GM12878 (cell line): Measurements from ENCODE around the gene ADCY1. TPM values are rescaled to one million over a fixed set of nuclear protein-coding genes. Genes with fewer than 3 reads are reported as not detected.

Experiments used
- ATAC-seq: fragments of 200-7000 bp; cut with Tn5 transposase; 3 replicates; pipeline ENCODE4 v1.9.1; 2020; ENCODE audit warnings: mild to moderate bottlenecking, moderate library complexity
- BruUV-seq: library from RNA; stranded (reverse); fragments of 400-500 nt; replicated peaks from 2 replicates; lab custom pipeline; 2021; lab: Mats Ljungman, UMichigan
- CTCF ChIA-PET: fragments of 300-600 bp; sonication (Branson Sonifier 250); formaldehyde crosslinking; extraction: SDS; loops from one replicate; lab custom pipeline; 2021; ENCODE audit warnings: inconsistent platforms; lab: Yijun Ruan, JAX
- POLR2A ChIA-PET: fragments of 350-600 bp; formaldehyde crosslinking; extraction: SDS; loops from one replicate; lab custom pipeline; 2021; ENCODE audit warnings: inconsistent platforms; lab: Charles Lee
- RAD21 ChIA-PET: fragments of 300-600 bp; sonication (Branson Sonifier 250); formaldehyde crosslinking; loops from one replicate; lab custom pipeline; 2023; ENCODE audit warnings: antibody characterized with exemption; ENCODE audit not compliant: unreplicated experiment; lab: Charles Lee
- SMC1A ChIA-PET: fragments of 300-600 bp; sonication (Branson Sonifier 250); formaldehyde crosslinking; loops from one replicate; lab custom pipeline; 2023; ENCODE audit not compliant: unreplicated experiment, uncharacterized antibody; lab: Charles Lee
- DNase-seq: peaks from one replicate; pipeline ENCODE4 v3.0.0-alpha.2; 2011; ENCODE audit warnings: low read depth, low spot score
- FAIRE-seq: peaks from 3 replicates; lab custom pipeline; 2011; peaks lifted over from hg19 to GRCh38; lab: Jason Lieb, UNC
- H2AFZ ChIP-seq: 2 replicates; pipeline ENCODE4 v1.6.0; 2011; ENCODE audit warnings: low read depth, low read length, control low read depth; ENCODE audit not compliant: control insufficient read depth
- H3K27ac ChIP-seq: 2 replicates; pipeline ENCODE4 v1.5.1; 2011; ENCODE audit warnings: control low read depth; ENCODE audit not compliant: control insufficient read depth, insufficient read depth
- H3K27me3 ChIP-seq, 2 experiments: replicated peaks in 1 of 2; 2 replicates each; pipeline versions ENCODE4 v1.6.0 to v1.6.1; 2011; ENCODE audit warnings: low read length in 1 of 2; ENCODE audit not compliant: control insufficient read depth in 2 of 2, insufficient read depth in 2 of 2
- H3K36me3 ChIP-seq, 2 experiments: 2 replicates each; pipeline ENCODE4 v1.5.1; 2011; ENCODE audit warnings: low read length in 1 of 2; ENCODE audit not compliant: control insufficient read depth in 2 of 2, insufficient read depth in 2 of 2
- H3K4me1 ChIP-seq: 2 replicates; pipeline ENCODE4 v1.6.1; 2011; ENCODE audit warnings: mild to moderate bottlenecking, low read length, moderate library complexity, mixed read lengths; ENCODE audit not compliant: control insufficient read depth, insufficient read depth
- H3K4me2 ChIP-seq: 2 replicates; pipeline ENCODE4 v1.6.0; 2011; ENCODE audit warnings: control low read depth; ENCODE audit not compliant: control insufficient read depth, insufficient read depth
- H3K4me3 ChIP-seq: fragments of 200-600 bp; sonication (generic); 2 replicates; pipeline ENCODE4 v1.5.1; 2016
- H3K79me2 ChIP-seq: 2 replicates; pipeline ENCODE4 v1.6.0; 2011; ENCODE audit warnings: low read length; ENCODE audit not compliant: control insufficient read depth, insufficient read depth
- H3K9ac ChIP-seq: 2 replicates; pipeline ENCODE4 v1.8.0; 2011; ENCODE audit warnings: low read length, control low read depth, mixed read lengths; ENCODE audit not compliant: control insufficient read depth, insufficient read depth
- H3K9me3 ChIP-seq: replicated peaks from 3 replicates; pipeline ENCODE4 v1.5.1; 2011; ENCODE audit warnings: mild to moderate bottlenecking, low read length; ENCODE audit not compliant: control insufficient read depth, insufficient read depth
- H4K20me1 ChIP-seq: 2 replicates; pipeline ENCODE4 v1.6.0; 2011; ENCODE audit not compliant: control insufficient read depth, insufficient read depth
- GABPA ChIP-seq: IDR thresholded peaks from 2 replicates; pipeline ENCODE4 v1.6.1; 2014; ENCODE audit warnings: antibody characterized with exemption, low read depth, mild to moderate bottlenecking, inconsistent platforms
- HDGF ChIP-seq: fragments of 450-650 bp; IDR thresholded peaks from 2 replicates; pipeline ENCODE4 v1.6.1; 2016; ENCODE audit warnings: antibody characterized with exemption
- PAX8 ChIP-seq: fragments of 450-650 bp; IDR thresholded peaks from 2 replicates; pipeline ENCODE4 v1.6.1; 2017; ENCODE audit warnings: mild to moderate bottlenecking, moderate library complexity
- RB1 ChIP-seq: fragments of 450-650 bp; formaldehyde crosslinking; IDR thresholded peaks from 2 replicates; pipeline ENCODE4 v1.6.1; 2017; ENCODE audit warnings: mild to moderate bottlenecking, borderline replicate concordance
- RELB ChIP-seq: fragments of 450-650 bp; IDR thresholded peaks from 2 replicates; pipeline ENCODE4 v1.6.1; 2017; ENCODE audit warnings: low read depth, mild to moderate bottlenecking, moderate library complexity
- SMAD1 ChIP-seq: fragments of 450-650 bp; IDR thresholded peaks from 2 replicates; pipeline ENCODE4 v1.6.1; 2018; ENCODE audit warnings: mild to moderate bottlenecking, low read depth; ENCODE audit not compliant: partially characterized antibody
- SRF ChIP-seq, 2 experiments: IDR thresholded peaks; 2 replicates each; pipeline ENCODE4 v1.6.1; 2011; ENCODE audit warnings: low read depth in 2 of 2, low read length in 2 of 2, mild to moderate bottlenecking in 1 of 2, moderate library complexity in 1 of 2
- STAT1 ChIP-seq: fragments of 450-650 bp; conservative IDR thresholded peaks from 2 replicates; pipeline ENCODE4 v1.6.1; 2014; ENCODE audit warnings: antibody characterized with exemption, mild to moderate bottlenecking
- TCF7 ChIP-seq: IDR thresholded peaks from 2 replicates; pipeline ENCODE4 v1.6.1; 2014; ENCODE audit warnings: antibody characterized with exemption, borderline replicate concordance
- ZNF687 ChIP-seq: fragments of 450-650 bp; IDR thresholded peaks from 2 replicates; pipeline ENCODE4 v1.6.1; 2017; ENCODE audit warnings: mild to moderate bottlenecking, moderate library complexity
- WGBS: methylation state at CpG from one replicate; pipeline ENCODE4 v1.1.6; 2016; ENCODE audit warnings: low lambda C conversion rate; ENCODE audit not compliant: insufficient replicate concordance, insufficient coverage; ENCODE audit errors: missing lambda C conversion rate; 5-methylcytosine and 5-hydroxymethylcytosine counted together
- in situ Hi-C: fragments of 300-500 bp; cut with MboI; formaldehyde crosslinking; loops from 9 replicates; pipeline ENCODE4 v1.14.3; 2018; ENCODE audit warnings: mixed read lengths
- intact Hi-C: fragments of 100-400 bp; cut with micrococcal nuclease; formaldehyde crosslinking; loops from one replicate; pipeline ENCODE4 v1.14.2; 2022; ENCODE audit not compliant: unreplicated experiment
- polyA plus RNA-seq, 11 experiments: library from polyadenylated mRNA; depleted of rRNA in 4 of 11; unstranded in 6 of 11; stranded (reverse) in 5 of 11; fragments of >200 nt; fragmentation: Nextera tagmentation in 4 of 11; fragmentation: Illumina TruSeq in 1 of 11; extraction: Ambion mirVana in 4 of 11; extraction: Trizol in 1 of 11; gene quantifications; 1 replicate in 1 of 11; 2 replicates in 10 of 11; pipeline versions ENCODE4 v1.2.1 to v1.2.3, GENCODE V29; 2011 to 2016; ENCODE audit warnings: inconsistent platforms in 2 of 11, missing spikeins in 2 of 11, low read depth in 1 of 11
- total RNA-seq, 4 experiments: library from RNA; depleted of rRNA in 3 of 4; stranded (reverse); fragments of >200 nt in 3 of 4; fragmentation: Illumina TruSeq in 1 of 4; extraction: Trizol in 1 of 4; gene quantifications; 2 replicates each; pipeline versions ENCODE4 v1.2.1 to v1.2.3, GENCODE V29; 2013 to 2021

Gene ADCY1
- total and polyA plus RNA-seq, 10 of the 15 experiments (the other 5 are each of a cell fraction or from before 2014, with no cell fraction given): 0.13 to 1.4 (median 0.45) TPM; not detected in 1

GRCh38 chr7:45563941-45564461, 10.2 kb upstream of the ADCY1 start:
- WGBS: 26% methylated on average over 12 of the region's 12 CpGs
- CTCF ChIA-PET: interaction anchor here (1.2 to 1.5 kb wide), 2 partner anchors 14 to 47 kb away, joined by 3 read pairs; no protein-coding TSS in a partner anchor
- H3K27ac ChIP-seq: no peak overlapping the region
- no peaks in the 10 kb centered on the region for H3K36me3 ChIP-seq
- H2AFZ ChIP-seq: no peak overlapping the region
- H3K4me3 ChIP-seq: no peak overlapping the region
- in situ Hi-C loops: no loop called here
- no peak overlapping the region for H3K4me2 ChIP-seq
- FAIRE-seq (no peak), DNase-seq (no peak), ATAC-seq (no peak)
- RAD21 ChIA-PET: no interaction called here
- no peaks in the 10 kb centered on the region for H3K4me1 ChIP-seq
- no peak overlapping the region for H3K9ac ChIP-seq
- peaks cover 0 to 1% of the 10 kb centered on the region in 2 experiments; a peak in 2 of 4 replicates for H3K27me3 ChIP-seq
- POLR2A ChIA-PET: no interaction called here
- intact Hi-C loops: no loop called here
- BruUV-seq: no TSS peak
- TF ChIP-seq RB1 (no peak), RELB (no peak), TCF7 (no peak), GABPA (no peak), STAT1 (no peak), HDGF (no peak), SRF (IDR thresholded peaks at IDR 0.05; ENCODE audit: low read depth in 2 of 2, low read length in 2 of 2) (no peak), PAX8 (no peak), SMAD1 (no peak), ZNF687 (no peak)
- H4K20me1 ChIP-seq: no peaks in the 10 kb centered on the region
- H3K9me3 ChIP-seq: no peaks in the 10 kb centered on the region; the same call in 2 of the 3 replicates
- SMC1A ChIA-PET: no interaction called here
- H3K79me2 ChIP-seq: no peaks in the 10 kb centered on the region
